Pancreas (tissue), 10 donors: Measurements from ENCODE around the gene HDAC10. TPM values are rescaled to one million over a fixed set of nuclear protein-coding genes. Genes with fewer than 3 reads are reported as not detected.

Source experiments
- ATAC-seq, 4 donors: fragments of 200-7000 bp; cut with Tn5 transposase; one replicate each; pipeline versions ENCODE4 v1.8.0 to v1.9.1; 2020; ENCODE audit warnings: mild to moderate bottlenecking in 4 of 4, moderate library complexity in 4 of 4
- DNase-seq, 6 donors: peaks; one replicate each; pipeline ENCODE4 v3.0.0-alpha.2; 2020
- FAIRE-seq: peaks from 2 replicates; lab custom pipeline; 2012; peaks lifted over from hg19 to GRCh38; lab: Jason Lieb, UNC
- H3K27ac ChIP-seq, 4 donors: fragments of 200-600 bp; sonication (generic); 1 replicate in 3 of 4; 2 replicates in 1 of 4; pipeline versions ENCODE4 v1.5.0 to v1.8.0; 2020
- H3K27me3 ChIP-seq, 4 donors: fragments of 200-600 bp; one replicate each; pipeline ENCODE4 v1.8.0; 2021
- H3K36me3 ChIP-seq, 3 donors: fragments of 200-600 bp; sonication (generic) in 1 of 3; one replicate each; pipeline versions ENCODE4 v1.5.0 to v1.8.0; 2020 to 2021
- H3K4me1 ChIP-seq, 3 donors: fragments of 200-600 bp; one replicate each; pipeline ENCODE4 v1.8.0; 2021
- H3K4me3 ChIP-seq, 4 donors: fragments of 200-600 bp; sonication (generic) in 2 of 4; one replicate each; pipeline versions ENCODE4 v1.5.0 to v1.8.0; 2020 to 2021
- H3K9me3 ChIP-seq, 4 donors: fragments of 200-600 bp; one replicate each; pipeline ENCODE4 v1.8.0; 2021
- CTCF ChIP-seq, 4 donors: fragments of 200-600 bp; sonication (generic) in 3 of 4; IDR thresholded peaks; one replicate each; pipeline versions ENCODE4 v1.5.0 to v1.8.0; 2021; ENCODE audit warnings: antibody characterized with exemption in 4 of 4
- WGBS, 2 donors: extraction: QIAGEN DNeasy Blood & Tissue Kit; methylation state at CpG; one replicate each; pipeline ENCODE4 v1.1.7; 2013; 5-methylcytosine and 5-hydroxymethylcytosine counted together
- intact Hi-C, 3 donors: fragments of 100-400 bp; cut with DNase I; formaldehyde crosslinking; loops; one replicate each; pipeline versions ENCODE4 v1.11.1 to v1.14.2; 2022
- polyA plus RNA-seq, 2 donors: library from polyadenylated mRNA; stranded (reverse); fragments of 200-250 nt; gene quantifications; one replicate each; pipeline ENCODE4 v1.2.3, GENCODE V29; 2013
- total RNA-seq, 6 donors: library from RNA; stranded (reverse); fragmentation: NEBNext Ultra II Directional in 4 of 6; extraction: Animal tissue kit (Norgen Biotek cat#: 25700) in 4 of 6; gene quantifications; one replicate each; pipeline versions ENCODE4 v1.2.1 to v1.2.4, GENCODE V29; 2021 to 2023
- donor health status: healthy with polysubstance abuse.
- donor health status: DM: no; HTN: no; CAD: no; lungs with moderate emphysema.
- donor health status: DM: no; HTN: no; CAD: no.
- donor health status: control.
- donor health status: control.
- donor health status: Bipolar disorder and iron deficiency.
- donor health status: DM: yes; HTN: yes; CAD: no.
- donor health status: DM: no; HTN: no; CAD: no.
- donor health status: DM: no; HTN: no; CAD: no.
- donor health status: DM: yes; HTN: yes; CAD: no.

The HDAC10 gene
- total and polyA plus RNA-seq, 8 donors: 17.0 to 78.3 (median 21.8) TPM

- DNase-seq (no peak), ATAC-seq (no peak), FAIRE-seq (no peak)
- WGBS, 2 donors: 95 to 96% methylated on average over 18 to 21 of the region's 21 CpGs
- Histone ChIP-seq H3K4me3 (no peak overlapping the region), H3K27me3 (no peaks in the 10 kb centered on the region), H3K9me3 (no peaks in the 10 kb centered on the region), H3K4me1 (peaks cover 0 to 5% (median 0%) of the 10 kb centered on the region in 3 donors), H3K36me3 (peaks cover 0 to 57% (median 41%) of the 10 kb centered on the region in 3 donors), H3K27ac (no peak overlapping the region)
- intact Hi-C loops: loop anchor here in 2 of 3 donors (5.0 to 10.0 kb wide), 2 partner anchors 46 to 64 kb away; partner anchors contain the start of genes DENND6B (in 1 of the 2) and PPP6R2 (in 1 of the 2)
- TF ChIP-seq CTCF (IDR thresholded peaks at IDR 0.05): no peak
Measured at GRCh38 chr22:50278461-50278860, 27.4 kb upstream of the HDAC10 start.

- ATAC-seq (no peak), DNase-seq (no peak), FAIRE-seq (no peak)
- H3K27ac ChIP-seq: no peak overlapping the region
- no peak overlapping the region for H3K4me3 ChIP-seq
- H3K4me1 ChIP-seq: peaks cover 0 to 2% (median 0%) of the 10 kb centered on the region in 3 donors
- H3K36me3 ChIP-seq: peaks cover 0 to 50% (median 41%) of the 10 kb centered on the region in 3 donors
- H3K9me3 ChIP-seq: no peaks in the 10 kb centered on the region
- intact Hi-C loops: loop anchor here in 2 of 3 donors (5.0 to 10.0 kb wide), 2 partner anchors 47 to 65 kb away; partner anchors contain the start of genes DENND6B (in 1 of the 2) and PPP6R2 (in 1 of the 2)
- no peak for TF ChIP-seq CTCF (IDR thresholded peaks at IDR 0.05)
- WGBS, 2 donors: 90 to 91% methylated on average over 25 of the region's 25 CpGs
- no peaks in the 10 kb centered on the region for H3K27me3 ChIP-seq
Measured at GRCh38 chr22:50277761-50278160, 26.7 kb upstream of the HDAC10 start.

GRCh38 chr22:50276143-50276542 lies 25.1 kb upstream of the HDAC10 start:
- Histone ChIP-seq H3K27ac (no peak overlapping the region), H3K27me3 (no peaks in the 10 kb centered on the region), H3K4me1 (peaks cover 4 to 9% (median 8%) of the 10 kb centered on the region in 3 donors), H3K4me3 (no peak overlapping the region), H3K36me3 (peaks cover 0 to 42% (median 34%) of the 10 kb centered on the region in 3 donors), H3K9me3 (no peaks in the 10 kb centered on the region)
- intact Hi-C loops: loop anchor here in 2 of 3 donors (5.0 to 10.0 kb wide), 2 partner anchors 49 to 66 kb away; partner anchors contain the start of genes DENND6B (in 1 of the 2) and PPP6R2 (in 1 of the 2)
- ATAC-seq: peak; percentile 39 to 67 (median 64)
- FAIRE-seq: no peak
- peak in 5 of 6 donors; percentile 51 to 77 (median 59) for DNase-seq
- peak in 2 of 4 donors; percentile 25 to 27 for TF ChIP-seq CTCF (IDR thresholded peaks at IDR 0.05)
- 72 to 73% methylated on average over 24 to 25 of the region's 25 CpGs for WGBS, 2 donors

- no peak for ATAC-seq
- FAIRE-seq: no peak
- no peak for DNase-seq
- Histone ChIP-seq H3K27ac (no peak overlapping the region), H3K4me3 (no peak overlapping the region), H3K36me3 (peaks cover 0 to 36% (median 28%) of the 10 kb centered on the region in 3 donors), H3K4me1 (peaks cover 7 to 16% (median 15%) of the 10 kb centered on the region in 3 donors), H3K27me3 (no peaks in the 10 kb centered on the region), H3K9me3 (no peaks in the 10 kb centered on the region)
- WGBS, 2 donors: 92 to 93% methylated on average over 43 of the region's 43 CpGs
- intact Hi-C loops: loop anchor here in 2 of 3 donors (5.0 to 10.0 kb wide), 2 partner anchors 49 to 67 kb away; partner anchors contain the start of genes DENND6B (in 1 of the 2) and PPP6R2 (in 1 of the 2)
- TF ChIP-seq CTCF (IDR thresholded peaks at IDR 0.05): no peak
Measured at GRCh38 chr22:50275181-50276055, 24.4 kb upstream of the HDAC10 start.
